ENCODE results near the gene C1QL4.

DNA sequence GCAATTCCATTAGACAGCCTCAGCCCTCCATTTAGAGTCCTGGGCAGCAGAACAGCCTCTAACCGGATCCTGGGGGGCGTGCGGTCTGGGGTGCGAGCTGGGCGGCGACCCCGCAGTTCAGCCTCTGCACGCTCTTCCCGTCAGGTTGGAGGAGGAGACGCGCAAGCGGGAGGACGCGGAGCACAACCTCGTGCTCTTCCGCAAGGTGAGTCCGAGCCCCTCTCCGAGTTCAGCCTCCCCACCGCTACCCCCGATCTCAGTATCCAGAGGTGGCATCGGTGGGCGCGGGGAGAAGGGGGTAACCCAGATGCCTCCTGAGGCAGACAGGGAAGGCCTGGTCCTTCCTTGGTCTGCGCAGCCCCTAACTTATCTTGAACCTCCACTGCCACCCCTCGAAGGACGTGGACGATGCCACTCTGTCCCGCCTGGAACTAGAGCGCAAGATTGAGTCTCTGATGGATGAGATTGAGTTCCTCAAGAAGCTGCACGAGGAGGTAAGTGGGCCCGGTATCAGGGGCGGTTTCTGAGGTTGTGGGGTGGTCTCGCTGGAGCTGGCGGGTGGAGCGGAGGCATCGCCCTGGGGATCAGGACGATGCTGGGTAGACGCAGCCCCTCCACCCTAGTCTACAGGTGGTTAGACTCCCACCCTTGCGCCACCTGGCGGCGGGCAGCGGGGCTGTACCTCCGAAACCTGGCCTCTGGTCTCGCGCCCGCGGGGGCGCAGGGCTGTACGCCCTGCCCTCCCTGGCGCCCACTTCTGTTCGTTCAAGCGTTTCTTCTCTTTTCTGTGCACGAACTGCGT lies 40.8 kb downstream of the C1QL4 start:
- TF ChIP-seq, protein P1, sequence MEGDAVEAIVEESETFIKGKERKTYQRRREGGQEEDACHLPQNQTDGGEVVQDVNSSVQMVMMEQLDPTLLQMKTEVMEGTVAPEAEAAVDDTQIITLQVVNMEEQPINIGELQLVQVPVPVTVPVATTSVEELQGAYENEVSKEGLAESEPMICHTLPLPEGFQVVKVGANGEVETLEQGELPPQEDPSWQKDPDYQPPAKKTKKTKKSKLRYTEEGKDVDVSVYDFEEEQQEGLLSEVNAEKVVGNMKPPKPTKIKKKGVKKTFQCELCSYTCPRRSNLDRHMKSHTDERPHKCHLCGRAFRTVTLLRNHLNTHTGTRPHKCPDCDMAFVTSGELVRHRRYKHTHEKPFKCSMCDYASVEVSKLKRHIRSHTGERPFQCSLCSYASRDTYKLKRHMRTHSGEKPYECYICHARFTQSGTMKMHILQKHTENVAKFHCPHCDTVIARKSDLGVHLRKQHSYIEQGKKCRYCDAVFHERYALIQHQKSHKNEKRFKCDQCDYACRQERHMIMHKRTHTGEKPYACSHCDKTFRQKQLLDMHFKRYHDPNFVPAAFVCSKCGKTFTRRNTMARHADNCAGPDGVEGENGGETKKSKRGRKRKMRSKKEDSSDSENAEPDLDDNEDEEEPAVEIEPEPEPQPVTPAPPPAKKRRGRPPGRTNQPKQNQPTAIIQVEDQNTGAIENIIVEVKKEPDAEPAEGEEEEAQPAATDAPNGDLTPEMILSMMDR (IDR thresholded peaks at IDR 0.05), result peak; percentile 54 to 77 (median 62)
- TF ChIP-seq POLR2A (IDR thresholded peaks at IDR 0.05), result no peak
